ENCODE results near the gene RCSD1. TPM values are rescaled to one million over a fixed set of nuclear protein-coding genes. Genes with fewer than 3 reads are reported as not detected.
A peak's percentile ranks its signal among the peaks of the same experiment; 100 is the strongest.

RCSD1 gene
- total and polyA plus RNA-seq, 4 experiments from 2014 or later = 124 to 173 (median 146) TPM

DNA sequence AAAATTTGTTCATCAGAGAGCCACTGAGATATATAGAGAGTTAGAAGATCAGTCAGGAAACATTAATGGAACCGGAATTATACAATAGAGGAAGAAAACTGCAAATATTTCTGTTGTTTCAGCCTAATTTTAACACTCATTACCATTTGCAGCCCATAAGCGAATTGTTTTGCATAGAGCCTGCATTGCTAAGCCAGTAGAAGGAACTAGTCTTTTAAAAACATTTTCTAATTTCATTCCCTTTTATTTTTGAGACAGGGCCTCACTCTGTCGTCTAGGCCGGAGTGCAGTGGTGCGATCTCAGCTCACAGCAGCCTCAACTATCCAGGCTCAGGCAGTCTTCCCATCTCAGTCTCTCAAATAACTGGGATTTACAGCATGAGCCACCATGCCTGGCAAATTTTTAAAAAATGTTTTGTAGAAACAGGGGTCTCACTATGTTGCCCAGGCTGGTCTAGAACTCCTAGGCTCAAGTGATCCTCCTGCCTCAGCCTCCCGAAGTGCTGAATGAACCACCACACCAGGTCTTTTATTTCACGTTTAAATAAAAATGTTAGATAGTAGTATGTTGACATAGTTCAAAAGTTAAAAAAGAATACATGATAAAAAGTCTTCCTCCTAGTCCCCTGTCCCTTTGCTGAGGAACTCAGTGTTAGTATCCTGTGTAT lies 117.1 kb downstream of the RCSD1 start:
- POLR2A ChIA-PET (ENCODE audit: partially characterized antibody) = no interaction called here
- H3K4me3 ChIP-seq (ENCODE audit: low read length in 2 of 2) = no peak overlapping the region
- Mint-ChIP-seq H3K4me1 (no peaks in the 10 kb centered on the region), H3K27ac (no peak overlapping the region), H3K27me3 (no peaks in the 10 kb centered on the region), H3K9me3 (no peaks in the 10 kb centered on the region), H3K4me3 (no peak overlapping the region), H3K36me3 (no peaks in the 10 kb centered on the region)
- H3K9me3 ChIP-seq (ENCODE audit: control insufficient read depth in 1 of 2, low read length in 2 of 2) = no peaks in the 10 kb centered on the region
- H3K27me3 ChIP-seq (ENCODE audit: insufficient read depth, low read length) = no peaks in the 10 kb centered on the region
- DNase-seq = no peak
- no peaks in the 10 kb centered on the region for H3K36me3 ChIP-seq (ENCODE audit: insufficient read depth, low read length)
- CTCF ChIA-PET (ENCODE audit: partially characterized antibody) = no interaction called here
- no peak overlapping the region for H3K27ac ChIP-seq (ENCODE audit: low read depth, low read length)
- intact Hi-C loops (cut with micrococcal nuclease) = no loop called here
- no peaks in the 10 kb centered on the region for H3K4me1 ChIP-seq (ENCODE audit: insufficient read depth, low read length)

DNA sequence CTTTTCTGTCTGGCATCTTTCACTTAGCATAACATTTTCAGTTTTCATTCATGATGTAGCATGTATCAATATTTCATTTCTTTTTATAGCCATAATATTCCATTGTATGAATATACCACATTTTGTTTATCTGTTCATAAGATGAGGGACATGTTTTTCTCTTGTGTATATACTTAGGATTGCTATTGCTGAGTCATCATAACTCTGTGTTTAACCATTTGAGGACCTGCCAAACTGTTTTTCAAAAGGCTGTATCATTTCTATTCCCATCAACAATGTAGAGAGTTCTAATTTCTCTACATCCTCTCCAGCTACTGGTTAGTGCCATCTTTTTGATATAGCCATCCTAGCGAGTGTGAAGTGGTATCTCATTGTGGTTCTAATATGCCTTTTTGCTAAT lies 118.0 kb downstream of the RCSD1 start:
- Mint-ChIP-seq H3K4me1 (peaks cover 0 to 4% (median 3%) of the 10 kb centered on the region in 4 donors), H3K27me3 (no peaks in the 10 kb centered on the region), H3K9me3 (no peaks in the 10 kb centered on the region), H3K27ac (no peak overlapping the region), H3K4me3 (no peak overlapping the region), H3K36me3 (no peaks in the 10 kb centered on the region)
- H3K27me3 ChIP-seq (ENCODE audit: insufficient read depth, low read length) = no peaks in the 10 kb centered on the region
- CTCF ChIA-PET (ENCODE audit: partially characterized antibody) = interaction anchor here (1.2 kb wide), 1 partner anchor 53 kb away, joined by 3 read pairs; no protein-coding TSS in a partner anchor
- H3K27ac ChIP-seq (ENCODE audit: low read depth, low read length) = no peak overlapping the region
- DNase-seq = no peak
- H3K4me3 ChIP-seq (ENCODE audit: low read length in 2 of 2) = no peak overlapping the region
- POLR2A ChIA-PET (ENCODE audit: partially characterized antibody) = no interaction called here
- H3K36me3 ChIP-seq (ENCODE audit: insufficient read depth, low read length) = no peaks in the 10 kb centered on the region
- H3K4me1 ChIP-seq (ENCODE audit: insufficient read depth, low read length) = no peaks in the 10 kb centered on the region
- H3K9me3 ChIP-seq (ENCODE audit: control insufficient read depth in 1 of 2, low read length in 2 of 2) = no peaks in the 10 kb centered on the region
- intact Hi-C loops (cut with micrococcal nuclease) = no loop called here

DNA sequence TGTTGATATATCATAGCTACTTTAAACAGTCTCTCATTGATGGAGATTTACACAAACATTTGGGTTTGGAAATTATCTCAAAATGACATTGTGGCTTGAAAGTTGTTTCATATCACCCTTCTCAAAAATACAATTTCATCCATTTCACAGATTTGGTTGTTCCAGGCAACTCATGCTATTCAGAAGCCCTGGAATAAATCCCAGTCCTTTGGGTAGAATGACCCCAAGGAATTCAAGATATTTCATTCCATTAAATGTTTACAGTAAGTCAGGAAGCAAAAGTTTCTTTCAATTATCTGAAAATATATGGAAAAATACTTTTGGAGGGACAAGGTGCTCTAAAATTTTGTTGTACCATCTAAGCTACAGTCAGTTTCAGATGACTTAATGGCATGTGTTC lies 118.9 kb downstream of the RCSD1 start:
- Mint-ChIP-seq H3K27ac (no peak overlapping the region), H3K4me1 (peaks cover 0 to 6% (median 4%) of the 10 kb centered on the region in 4 donors), H3K36me3 (no peaks in the 10 kb centered on the region), H3K27me3 (no peaks in the 10 kb centered on the region), H3K9me3 (no peaks in the 10 kb centered on the region), H3K4me3 (no peak overlapping the region)
- DNase-seq = no peak
- no peaks in the 10 kb centered on the region for H3K9me3 ChIP-seq (ENCODE audit: control insufficient read depth in 1 of 2, low read length in 2 of 2)
- POLR2A ChIA-PET (ENCODE audit: partially characterized antibody) = no interaction called here
- no peaks in the 10 kb centered on the region for H3K36me3 ChIP-seq (ENCODE audit: insufficient read depth, low read length)
- CTCF ChIA-PET (ENCODE audit: partially characterized antibody) = interaction anchor here (1.2 kb wide), 1 partner anchor 52 kb away, joined by 3 read pairs; no protein-coding TSS in a partner anchor
- H3K27ac ChIP-seq (ENCODE audit: low read depth, low read length) = no peak overlapping the region
- no peaks in the 10 kb centered on the region for H3K27me3 ChIP-seq (ENCODE audit: insufficient read depth, low read length)
- intact Hi-C loops (cut with micrococcal nuclease) = no loop called here
- no peaks in the 10 kb centered on the region for H3K4me1 ChIP-seq (ENCODE audit: insufficient read depth, low read length)
- H3K4me3 ChIP-seq (ENCODE audit: low read length in 2 of 2) = no peak overlapping the region

DNA sequence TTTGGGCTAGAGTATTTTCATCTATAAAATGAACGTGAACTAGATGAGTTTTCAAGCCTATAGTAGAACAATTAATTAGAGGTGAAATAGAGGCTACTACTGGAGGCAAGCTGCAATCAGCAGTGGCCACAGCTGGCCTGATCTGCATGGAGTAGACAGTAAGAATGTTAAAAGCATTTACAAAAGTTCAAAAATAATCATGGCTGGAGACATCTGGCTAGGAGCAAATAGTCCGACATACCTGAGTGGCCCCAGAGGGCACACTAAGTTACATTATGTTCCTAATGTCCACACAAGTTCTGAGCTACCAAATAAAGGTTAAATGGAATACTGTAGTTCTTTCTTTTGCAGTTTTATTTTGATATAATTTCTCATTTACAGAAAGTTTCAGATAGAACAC lies 119.7 kb downstream of the RCSD1 start:
- Histone ChIP-seq H3K36me3 (ENCODE audit: insufficient read depth, low read length) (no peaks in the 10 kb centered on the region), H3K27me3 (ENCODE audit: insufficient read depth, low read length) (no peaks in the 10 kb centered on the region), H3K27ac (ENCODE audit: low read depth, low read length) (no peak overlapping the region), H3K4me1 (ENCODE audit: insufficient read depth, low read length) (no peaks in the 10 kb centered on the region), H3K9me3 (ENCODE audit: control insufficient read depth in 1 of 2, low read length in 2 of 2) (no peaks in the 10 kb centered on the region), H3K4me3 (ENCODE audit: low read length in 2 of 2) (no peak overlapping the region)
- no peak for DNase-seq
- intact Hi-C loops (cut with micrococcal nuclease) = no loop called here
- Mint-ChIP-seq H3K4me3 (no peak overlapping the region), H3K9me3 (no peaks in the 10 kb centered on the region), H3K27me3 (no peaks in the 10 kb centered on the region), H3K4me1 (peaks cover 0 to 6% (median 4%) of the 10 kb centered on the region in 4 donors), H3K27ac (no peak overlapping the region), H3K36me3 (no peaks in the 10 kb centered on the region)
- CTCF ChIA-PET (ENCODE audit: partially characterized antibody) = no interaction called here
- POLR2A ChIA-PET (ENCODE audit: partially characterized antibody) = no interaction called here

DNA sequence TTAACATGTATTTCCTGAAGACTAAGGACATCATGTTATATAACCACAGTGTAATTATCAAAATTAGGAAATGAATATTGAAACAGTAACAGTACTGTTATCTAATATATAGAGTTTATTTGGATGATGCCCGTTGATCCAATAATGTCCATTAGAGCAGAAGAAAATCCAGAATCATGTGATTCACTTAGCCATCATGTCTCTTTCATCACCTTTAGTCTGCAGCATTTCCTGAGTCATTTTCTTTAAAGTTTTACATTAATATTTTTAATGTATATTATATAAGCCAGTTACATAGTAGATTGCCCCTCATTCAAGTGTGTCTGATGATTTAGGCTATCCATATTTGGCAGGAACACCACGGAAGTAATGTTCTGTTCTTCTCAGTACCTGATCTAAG lies 120.6 kb downstream of the RCSD1 start:
- Mint-ChIP-seq H3K36me3 (no peaks in the 10 kb centered on the region), H3K27ac (no peak overlapping the region), H3K9me3 (no peaks in the 10 kb centered on the region), H3K4me3 (no peak overlapping the region), H3K4me1 (peaks cover 0 to 6% (median 4%) of the 10 kb centered on the region in 4 donors), H3K27me3 (no peaks in the 10 kb centered on the region)
- ChIA-PET CTCF (ENCODE audit: partially characterized antibody) (no interaction called here), POLR2A (ENCODE audit: partially characterized antibody) (no interaction called here)
- Histone ChIP-seq H3K36me3 (ENCODE audit: insufficient read depth, low read length) (no peaks in the 10 kb centered on the region), H3K4me1 (ENCODE audit: insufficient read depth, low read length) (no peaks in the 10 kb centered on the region), H3K9me3 (ENCODE audit: control insufficient read depth in 1 of 2, low read length in 2 of 2) (no peaks in the 10 kb centered on the region), H3K4me3 (ENCODE audit: low read length in 2 of 2) (no peak overlapping the region), H3K27ac (ENCODE audit: low read depth, low read length) (no peak overlapping the region), H3K27me3 (ENCODE audit: insufficient read depth, low read length) (no peaks in the 10 kb centered on the region)
- DNase-seq = no peak
- intact Hi-C loops (cut with micrococcal nuclease) = no loop called here

DNA sequence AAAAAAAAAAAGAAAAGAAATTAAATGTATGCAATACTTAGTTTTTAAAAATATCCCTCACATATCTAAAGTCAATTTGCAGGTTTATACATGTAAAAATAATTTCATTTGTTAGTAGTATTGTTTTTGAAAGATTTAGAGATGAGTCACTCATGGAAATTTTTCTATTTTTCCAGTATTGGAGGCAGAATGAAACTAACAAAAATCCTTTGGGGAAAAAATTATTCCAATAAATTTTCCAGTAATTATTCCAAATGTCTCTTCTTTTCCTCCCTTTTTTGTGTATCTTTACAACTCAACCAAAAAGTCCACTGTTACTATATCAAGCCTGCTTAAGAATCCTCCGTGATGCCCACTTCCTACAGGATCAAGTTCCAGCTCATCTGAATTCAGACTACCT lies 121.6 kb downstream of the RCSD1 start:
- H3K27ac ChIP-seq (ENCODE audit: low read depth, low read length) = no peak overlapping the region

DNA sequence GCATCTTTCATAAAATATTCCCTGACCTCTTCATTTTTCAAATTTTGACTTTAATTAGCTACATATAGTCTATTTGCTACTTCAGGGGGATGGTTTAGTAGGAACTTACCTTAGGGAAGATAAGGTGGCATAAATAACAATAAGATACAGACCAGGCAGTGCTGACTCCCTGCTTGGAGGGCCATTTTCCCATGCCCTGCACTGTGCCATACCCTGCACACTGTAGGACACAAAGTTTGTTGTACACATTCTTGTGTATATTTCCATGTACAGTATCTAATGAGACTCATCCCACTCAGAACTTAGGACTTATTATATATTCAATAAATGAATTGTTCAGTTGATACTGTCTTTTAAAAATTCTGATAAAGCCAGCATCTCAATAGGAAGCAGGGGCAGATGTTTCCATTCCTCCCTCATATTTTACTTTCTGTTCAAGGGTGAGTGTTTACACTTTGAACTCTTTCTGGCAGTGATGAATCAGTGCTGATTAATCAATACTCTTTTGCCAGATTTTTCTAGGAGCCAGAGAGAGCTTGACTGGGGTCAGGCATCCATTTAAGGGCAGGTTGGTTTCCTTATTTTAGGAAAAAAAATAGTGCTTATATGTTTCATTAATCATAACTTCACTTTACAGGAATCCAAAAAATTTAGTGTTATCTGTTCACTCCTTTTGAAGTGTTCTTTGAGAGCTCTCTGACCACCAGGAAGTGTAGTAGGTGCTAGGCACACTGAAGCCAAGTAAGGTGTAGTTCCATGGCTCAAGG lies 122.4 kb downstream of the RCSD1 start:
- intact Hi-C loops (cut with micrococcal nuclease) = no loop called here
- no peaks in the 10 kb centered on the region for H3K27me3 ChIP-seq (ENCODE audit: insufficient read depth, low read length)
- CTCF ChIA-PET (ENCODE audit: partially characterized antibody) = interaction anchor here (0.7 to 1.3 kb wide), 2 partner anchors 36 to 37 kb away, joined by 3 read pairs; no protein-coding TSS in a partner anchor

More for the DNA sequence above, 121.6 kb downstream of the RCSD1 start:
- Mint-ChIP-seq H3K4me3 (no peak overlapping the region), H3K27me3 (no peaks in the 10 kb centered on the region), H3K4me1 (peaks cover 0 to 6% (median 4%) of the 10 kb centered on the region in 4 donors), H3K9me3 (no peaks in the 10 kb centered on the region), H3K27ac (no peak overlapping the region), H3K36me3 (no peaks in the 10 kb centered on the region)
- no peak overlapping the region for H3K4me3 ChIP-seq (ENCODE audit: low read length in 2 of 2)
- no peaks in the 10 kb centered on the region for H3K27me3 ChIP-seq (ENCODE audit: insufficient read depth, low read length)
- DNase-seq = no peak
- no peaks in the 10 kb centered on the region for H3K36me3 ChIP-seq (ENCODE audit: insufficient read depth, low read length)
- H3K9me3 ChIP-seq (ENCODE audit: control insufficient read depth in 1 of 2, low read length in 2 of 2) = no peaks in the 10 kb centered on the region
- ChIA-PET CTCF (ENCODE audit: partially characterized antibody) (no interaction called here), POLR2A (ENCODE audit: partially characterized antibody) (no interaction called here)
- intact Hi-C loops (cut with micrococcal nuclease) = no loop called here
- no peaks in the 10 kb centered on the region for H3K4me1 ChIP-seq (ENCODE audit: insufficient read depth, low read length)

More for the DNA sequence above, 122.4 kb downstream of the RCSD1 start:
- DNase-seq = no peak
- no peaks in the 10 kb centered on the region for H3K27me3 Mint-ChIP-seq
- H3K4me1 ChIP-seq (ENCODE audit: insufficient read depth, low read length) = no peaks in the 10 kb centered on the region
- POLR2A ChIA-PET (ENCODE audit: partially characterized antibody) = no interaction called here
- H3K4me1 Mint-ChIP-seq = peaks cover 0 to 6% (median 4%) of the 10 kb centered on the region in 4 donors
- H3K4me3 Mint-ChIP-seq = no peak overlapping the region
- H3K27ac ChIP-seq (ENCODE audit: low read depth, low read length) = no peak overlapping the region
- no peaks in the 10 kb centered on the region for H3K36me3 ChIP-seq (ENCODE audit: insufficient read depth, low read length)
- no peak overlapping the region for H3K4me3 ChIP-seq (ENCODE audit: low read length in 2 of 2)
- peak overlapping the region in 1 of 7 donors; percentile 57 for H3K27ac Mint-ChIP-seq
- no peaks in the 10 kb centered on the region for H3K36me3 Mint-ChIP-seq
- H3K9me3 ChIP-seq (ENCODE audit: control insufficient read depth in 1 of 2, low read length in 2 of 2) = no peaks in the 10 kb centered on the region
- no peaks in the 10 kb centered on the region for H3K9me3 Mint-ChIP-seq

Measured in CD4-positive, alpha-beta memory T cell (primary cell).